Fibroblast of villous mesenchyme (primary cell): ENCODE data around the gene DOK5. TPM values are rescaled to one million over a fixed set of nuclear protein-coding genes. Genes with fewer than 3 reads are reported as not detected.
"Not testable (repeated sequence)": the region's sequence is repeated elsewhere in the genome, so short reads cannot be mapped to it uniquely, and the experiment has no call there.

Experiments
- DNase-seq: peaks from one replicate; pipeline ENCODE4 v3.0.0-alpha.2; 2010; ENCODE audit warnings: low read depth
- H3K4me3 ChIP-seq: 2 replicates; pipeline ENCODE4 v1.5.1; 2011; ENCODE audit warnings: low read depth, mild to moderate bottlenecking, low read length
- CTCF ChIP-seq: IDR thresholded peaks from 2 replicates; pipeline ENCODE4 v1.5.1; 2012; ENCODE audit warnings: low read depth, mild to moderate bottlenecking, low read length; ENCODE audit not compliant: insufficient read depth
- total RNA-seq: library from RNA; depleted of rRNA; stranded (reverse); fragments of >200 nt; gene quantifications from 2 replicates; pipeline ENCODE4 v1.2.3, GENCODE V29; 2012

DOK5 gene
- total RNA-seq, 1 donor: under 0.01 TPM

GRCh38 chr20:54435015-54435414 lies 40.4 kb upstream of the DOK5 start:
- TF ChIP-seq CTCF: no peak
- no peak for DNase-seq
- no peak overlapping the region for H3K4me3 ChIP-seq

- DNase-seq, H3K4me3 ChIP-seq: not testable (repeated sequence)
Measured at GRCh38 chr20:54436410-54436809, 39.0 kb upstream of the DOK5 start.

GRCh38 chr20:54438166-54438565 lies 37.2 kb upstream of the DOK5 start:
- no peak for DNase-seq
- H3K4me3 ChIP-seq: no peak overlapping the region
- no peak for TF ChIP-seq CTCF

- no peak for TF ChIP-seq CTCF
- DNase-seq: no peak
- H3K4me3 ChIP-seq: no peak overlapping the region
Measured at GRCh38 chr20:54450207-54450606, 25.2 kb upstream of the DOK5 start.

GRCh38 chr20:54451171-54451570 lies 24.2 kb upstream of the DOK5 start:
- H3K4me3 ChIP-seq: no peak overlapping the region
- no peak for TF ChIP-seq CTCF
- no peak for DNase-seq

GRCh38 chr20:54452277-54452676 lies 23.1 kb upstream of the DOK5 start:
- DNase-seq: no peak
- no peak for TF ChIP-seq CTCF
- no peak overlapping the region for H3K4me3 ChIP-seq

GRCh38 chr20:54454982-54455381 lies 20.4 kb upstream of the DOK5 start:
- no peak overlapping the region for H3K4me3 ChIP-seq
- TF ChIP-seq CTCF: no peak
- no peak for DNase-seq
